GM21529 (cell line): Measurements from ENCODE around the gene ITGB1BP2.
"Not testable (repeated sequence)": the region's sequence is repeated elsewhere in the genome, so short reads cannot be mapped to it uniquely, and the experiment has no call there.

Source experiments
- ATAC-seq: cut with Tn5 transposase; IDR thresholded peaks from one replicate; pipeline ENCODE4 v1.9.1; 2021; ENCODE audit not compliant: unreplicated experiment

Gene ITGB1BP2

GRCh38 chrX:71300495-71300894 is 1.1 kb upstream of the ITGB1BP2 start:
- ATAC-seq, result not testable (repeated sequence)

- ATAC-seq, result no peak
Measured at GRCh38 chrX:71302461-71303213, 1.1 kb downstream of the ITGB1BP2 start.

GRCh38 chrX:71304561-71304960 is 3.0 kb downstream of the ITGB1BP2 start:
- ATAC-seq, result no peak

GRCh38 chrX:71315917-71316316 is 14.4 kb downstream of the ITGB1BP2 start:
- ATAC-seq, result no peak

- not testable (repeated sequence) for ATAC-seq
Measured at GRCh38 chrX:71316959-71317358, 15.4 kb downstream of the ITGB1BP2 start.

GRCh38 chrX:71320126-71320525 is 18.6 kb downstream of the ITGB1BP2 start:
- ATAC-seq, result no peak

GRCh38 chrX:71321731-71322130 is 20.2 kb downstream of the ITGB1BP2 start:
- ATAC-seq, result no peak

GRCh38 chrX:71324452-71324851 is 22.9 kb downstream of the ITGB1BP2 start:
- not testable (repeated sequence) for ATAC-seq

GRCh38 chrX:71326394-71326793 is 24.8 kb downstream of the ITGB1BP2 start:
- no peak for ATAC-seq

- ATAC-seq, result not testable (repeated sequence)
Measured at GRCh38 chrX:71349151-71349665, 47.7 kb downstream of the ITGB1BP2 start.

GRCh38 chrX:71349867-71350266 is 48.3 kb downstream of the ITGB1BP2 start:
- ATAC-seq, result not testable (repeated sequence)

- ATAC-seq, result not testable (repeated sequence)
Measured at GRCh38 chrX:71352439-71352838, 50.9 kb downstream of the ITGB1BP2 start.
